ENCODE measurements around the gene ERC1. TPM values are rescaled to one million over a fixed set of nuclear protein-coding genes. Genes with fewer than 3 reads are reported as not detected.
"Not testable (repeated sequence)": the region's sequence is repeated elsewhere in the genome, so short reads cannot be mapped to it uniquely, and the experiment has no call there.

ERC1 gene
- total and polyA plus RNA-seq, 2 donors (not counting 3 experiments of a cell fraction or from before 2014, with no cell fraction given), result 11.7 to 66.1 TPM

DNA sequence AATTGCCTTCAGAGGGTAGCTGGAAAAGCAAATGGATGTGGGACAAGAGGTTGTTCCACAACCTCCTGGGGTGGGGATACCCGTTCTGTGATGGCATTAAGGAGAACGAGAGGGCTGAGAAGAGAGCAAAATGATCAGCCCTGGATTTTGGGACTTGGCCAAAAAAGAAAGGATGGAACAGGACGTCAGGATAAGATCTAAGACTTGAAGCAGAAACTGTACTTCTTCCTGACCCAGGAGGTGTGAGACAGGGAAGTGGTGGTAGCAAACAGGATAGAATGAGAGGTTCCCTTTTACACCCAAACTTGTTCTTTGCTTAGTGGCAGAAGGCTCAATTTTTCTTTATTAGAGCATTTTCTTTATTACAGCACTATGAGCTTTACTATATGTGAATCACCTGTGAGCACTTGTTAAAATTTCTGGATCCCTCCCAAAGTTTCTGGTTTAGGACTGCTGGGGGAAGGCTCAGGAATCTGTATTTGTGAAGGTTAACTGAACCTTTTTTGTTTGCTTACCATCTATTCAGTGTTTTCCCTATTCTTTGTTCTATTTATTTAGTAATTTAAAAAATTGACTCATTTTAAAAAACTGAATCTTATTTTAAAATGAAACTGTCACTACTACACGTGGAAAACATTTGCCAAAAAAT, 59.2 kb downstream of the ERC1 start:
- TF ChIP-seq POLR2AphosphoS5 (IDR thresholded peaks at IDR 0.05; ENCODE audit: insufficient read depth, low read depth, low read length) (no peak), MAX (IDR thresholded peaks at IDR 0.05; ENCODE audit: insufficient read depth, insufficient read length) (no peak), CTCF (IDR thresholded peaks at IDR 0.05; ENCODE audit: extremely low read depth in 1 of 2, insufficient read depth in 1 of 2, low read depth in 1 of 2, low read length in 2 of 2) (no peak), GATA2 (IDR thresholded peaks at IDR 0.05; ENCODE audit: insufficient read depth, insufficient read length, low read depth, low read length) (no peak), EZH2 (IDR thresholded peaks at IDR 0.05; ENCODE audit: borderline replicate concordance, low read depth, low read length, severe bottlenecking) (no peak), MYC (IDR thresholded peaks at IDR 0.05; ENCODE audit: low read depth, low read length) (no peak), FOS (IDR thresholded peaks at IDR 0.05; ENCODE audit: borderline replicate concordance, insufficient read depth, low read length) (no peak), POLR2A (IDR thresholded peaks at IDR 0.05; ENCODE audit: low read depth, low read length) (no peak), JUN (IDR thresholded peaks at IDR 0.05; ENCODE audit: borderline replicate concordance, insufficient read depth, insufficient read length, low read depth) (no peak)
- H3K4me2 ChIP-seq (ENCODE audit: insufficient read depth, low read length), result no peak overlapping the region
- BruUV-seq (replicated peaks), result no TSS peak
- no peak overlapping the region for H2AFZ ChIP-seq (ENCODE audit: low read depth, low read length)
- no peak overlapping the region for H3K4me3 ChIP-seq (replicated peaks in 1 of 3; ENCODE audit: insufficient read depth in 1 of 3, low read depth in 1 of 3, low read length in 3 of 3)
- FAIRE-seq, result no peak
- dilution Hi-C loops (cut with MboI; ENCODE audit: extremely low pct_ligation_motif_present, low sequenced_read_pairs), result no loop called here
- H3K27me3 ChIP-seq (ENCODE audit: control insufficient read depth in 2 of 2, insufficient read depth in 2 of 2, low read length in 2 of 2), result no peaks in the 10 kb centered on the region
- ChIA-PET POLR2A (no interaction called here), CTCF (interaction anchor here (1.0 to 1.2 kb wide), 2 partner anchors 20 to 101 kb away, joined by 4 read pairs; partner anchors contain the start of gene RAD52)
- no peaks in the 10 kb centered on the region for H3K9me3 ChIP-seq (replicated peaks; ENCODE audit: control insufficient read depth, insufficient read depth, low read length)
- no peak overlapping the region for H3K27ac ChIP-seq (ENCODE audit: insufficient read depth, low read depth, low read length)
- no peaks in the 10 kb centered on the region for H3K9me1 ChIP-seq (replicated peaks; ENCODE audit: control insufficient read depth, extremely low read depth, insufficient read depth, low read length)
- no peaks in the 10 kb centered on the region for H4K20me1 ChIP-seq (replicated peaks; ENCODE audit: control insufficient read depth, extremely low read depth, insufficient read depth, low read length)
- peaks cover 38% of the 10 kb centered on the region for H3K4me1 ChIP-seq (ENCODE audit: control insufficient read depth, extremely low read depth, insufficient read depth, low read length)
- no peak overlapping the region for H3K9ac ChIP-seq (replicated peaks; ENCODE audit: extremely low read depth, insufficient read depth, low read length)
- peaks cover 15% of the 10 kb centered on the region for H3K79me2 ChIP-seq (ENCODE audit: control insufficient read depth, insufficient read depth, low read length)
- no peaks in the 10 kb centered on the region for H3K36me3 ChIP-seq (ENCODE audit: control insufficient read depth in 2 of 2, extremely low read depth in 1 of 2, insufficient read depth in 2 of 2, low read length in 2 of 2)
- intact Hi-C loops (cut with micrococcal nuclease), result no loop called here
- DNase-seq (ENCODE audit: low read depth, low spot score), result no peak

- FAIRE-seq; H2AFZ ChIP-seq (ENCODE audit: low read depth, low read length); CTCF ChIA-PET; H4K20me1 ChIP-seq (replicated peaks; ENCODE audit: control insufficient read depth, extremely low read depth, insufficient read depth, low read length); H3K36me3 ChIP-seq (ENCODE audit: control insufficient read depth in 2 of 2, extremely low read depth in 1 of 2, insufficient read depth in 2 of 2, low read length in 2 of 2); H3K4me2 ChIP-seq (ENCODE audit: insufficient read depth, low read length); DNase-seq (ENCODE audit: low read depth, low spot score); BruUV-seq (replicated peaks); H3K27ac ChIP-seq (ENCODE audit: insufficient read depth, low read depth, low read length); H3K9me1 ChIP-seq (replicated peaks; ENCODE audit: control insufficient read depth, extremely low read depth, insufficient read depth, low read length); H3K9me3 ChIP-seq (replicated peaks; ENCODE audit: control insufficient read depth, insufficient read depth, low read length); H3K4me3 ChIP-seq (replicated peaks in 1 of 3; ENCODE audit: insufficient read depth in 1 of 3, low read depth in 1 of 3, low read length in 3 of 3); H3K27me3 ChIP-seq (ENCODE audit: control insufficient read depth in 2 of 2, insufficient read depth in 2 of 2, low read length in 2 of 2); H3K9ac ChIP-seq (replicated peaks; ENCODE audit: extremely low read depth, insufficient read depth, low read length); dilution Hi-C loops (cut with MboI; ENCODE audit: extremely low pct_ligation_motif_present, low sequenced_read_pairs); intact Hi-C loops (cut with micrococcal nuclease): not testable (repeated sequence)
- Histone ChIP-seq H3K4me1 (ENCODE audit: control insufficient read depth, extremely low read depth, insufficient read depth, low read length) (peaks cover 23% of the 10 kb centered on the region), H3K79me2 (ENCODE audit: control insufficient read depth, insufficient read depth, low read length) (peaks cover 12% of the 10 kb centered on the region)
- POLR2A ChIA-PET, result interaction anchor here (0.7 kb wide), 1 partner anchor 102 kb away, joined by 3 read pairs; the partner anchor contains the start of gene RAD52
These were observed 60.6 kb downstream of the ERC1 start for GRCh38 chr12:1051672-1052071.
